Measurements from ENCODE around the gene FAM78B. TPM values are rescaled to one million over a fixed set of nuclear protein-coding genes. Genes with fewer than 3 reads are reported as not detected.

Gene FAM78B
- total RNA-seq, 1 experiment from 2014 or later, result 0.24 TPM

GRCh38 chr1:166139735-166140134 lies 27.1 kb downstream of the FAM78B start:
- POLR2A ChIA-PET (ENCODE audit: low non-redundant PET), result no interaction called here
- Histone ChIP-seq H3K27me3 (replicated peaks; ENCODE audit: insufficient read depth, low read depth, low read length, poor library complexity) (peaks cover 3% of the 10 kb centered on the region), H3K27ac (ENCODE audit: low read depth, low read length, poor library complexity, severe bottlenecking) (no peak overlapping the region), H3K36me3 (ENCODE audit: insufficient read depth, low read length, poor library complexity, severe bottlenecking) (no peaks in the 10 kb centered on the region), H3K4me3 (ENCODE audit: low read depth, low read length, poor library complexity, severe bottlenecking) (no peak overlapping the region), H3K4me1 (ENCODE audit: insufficient read depth, low read length, poor library complexity, severe bottlenecking) (no peaks in the 10 kb centered on the region), H3K9me3 (ENCODE audit: low read depth, low read length, poor library complexity, severe bottlenecking) (no peaks in the 10 kb centered on the region)
- no peak for TF ChIP-seq CTCF (conservative IDR thresholded peaks at IDR 0.05; ENCODE audit: low read depth, low read length)
- TF ChIP-seq EZH2 (IDR thresholded peaks at IDR 0.05; ENCODE audit: borderline replicate concordance, low read depth, low read length, poor library complexity, severe bottlenecking), result no peak
- BruUV-seq (replicated peaks), result no TSS peak
- CTCF ChIA-PET, result no interaction called here
- intact Hi-C loops (cut with micrococcal nuclease; ENCODE audit: unreplicated experiment), result no loop called here
- no peak for DNase-seq (ENCODE audit: low spot score)

GRCh38 chr1:166136699-166137401 lies 30.0 kb downstream of the FAM78B start:
- no peak for DNase-seq (ENCODE audit: low spot score)
- Histone ChIP-seq H3K36me3 (ENCODE audit: insufficient read depth, low read length, poor library complexity, severe bottlenecking) (no peaks in the 10 kb centered on the region), H3K4me3 (ENCODE audit: low read depth, low read length, poor library complexity, severe bottlenecking) (no peak overlapping the region), H3K27ac (ENCODE audit: low read depth, low read length, poor library complexity, severe bottlenecking) (no peak overlapping the region), H3K4me1 (ENCODE audit: insufficient read depth, low read length, poor library complexity, severe bottlenecking) (no peaks in the 10 kb centered on the region), H3K9me3 (ENCODE audit: low read depth, low read length, poor library complexity, severe bottlenecking) (no peaks in the 10 kb centered on the region), H3K27me3 (replicated peaks; ENCODE audit: insufficient read depth, low read depth, low read length, poor library complexity) (peaks cover 4% of the 10 kb centered on the region)
- POLR2A ChIA-PET (ENCODE audit: low non-redundant PET), result no interaction called here
- BruUV-seq (replicated peaks), result no TSS peak
- TF ChIP-seq CTCF (conservative IDR thresholded peaks at IDR 0.05; ENCODE audit: low read depth, low read length) (no peak), EZH2 (IDR thresholded peaks at IDR 0.05; ENCODE audit: borderline replicate concordance, low read depth, low read length, poor library complexity, severe bottlenecking) (no peak)
- CTCF ChIA-PET, result no interaction called here
- intact Hi-C loops (cut with micrococcal nuclease; ENCODE audit: unreplicated experiment), result no loop called here

GRCh38 chr1:166136222-166136621 lies 30.6 kb downstream of the FAM78B start:
- TF ChIP-seq EZH2 (IDR thresholded peaks at IDR 0.05; ENCODE audit: borderline replicate concordance, low read depth, low read length, poor library complexity, severe bottlenecking) (no peak), CTCF (conservative IDR thresholded peaks at IDR 0.05; ENCODE audit: low read depth, low read length) (no peak)
- Histone ChIP-seq H3K4me1 (ENCODE audit: insufficient read depth, low read length, poor library complexity, severe bottlenecking) (no peaks in the 10 kb centered on the region), H3K27me3 (replicated peaks; ENCODE audit: insufficient read depth, low read depth, low read length, poor library complexity) (peaks cover 4% of the 10 kb centered on the region), H3K36me3 (ENCODE audit: insufficient read depth, low read length, poor library complexity, severe bottlenecking) (no peaks in the 10 kb centered on the region), H3K27ac (ENCODE audit: low read depth, low read length, poor library complexity, severe bottlenecking) (no peak overlapping the region), H3K9me3 (ENCODE audit: low read depth, low read length, poor library complexity, severe bottlenecking) (no peaks in the 10 kb centered on the region), H3K4me3 (ENCODE audit: low read depth, low read length, poor library complexity, severe bottlenecking) (no peak overlapping the region)
- POLR2A ChIA-PET (ENCODE audit: low non-redundant PET), result no interaction called here
- intact Hi-C loops (cut with micrococcal nuclease; ENCODE audit: unreplicated experiment), result no loop called here
- BruUV-seq (replicated peaks), result no TSS peak
- CTCF ChIA-PET, result no interaction called here
- no peak for DNase-seq (ENCODE audit: low spot score)
